Activated CD4-positive, alpha-beta T cell treated with anti-CD3 and anti-CD28 coated beads, Interleukin-2, amount 10 ng/mL, durations not matched to agents 7 days and 5 days (primary cell): ENCODE results near the gene RGN. TPM values are rescaled to one million over a fixed set of nuclear protein-coding genes. Genes with fewer than 3 reads are reported as not detected.

Source experiments
- CTCF ChIA-PET: fragments of 350-600 bp; sonication (Branson Sonifier 250); formaldehyde crosslinking; loops from one replicate; lab custom pipeline; 2021; ENCODE audit warnings: antibody characterized with exemption; lab: Charles Lee
- POLR2A ChIA-PET: fragments of 350-600 bp; sonication (Branson Sonifier 250); formaldehyde crosslinking; loops from one replicate; lab custom pipeline; 2021; ENCODE audit warnings: antibody characterized with exemption; lab: Charles Lee
- DNase-seq: peaks from one replicate; pipeline ENCODE4 v3.0.0-alpha.2; 2020
- H3K27ac Mint-ChIP-seq: one replicate; pipeline ENCODE4 v1.8.0; 2021; ENCODE audit warnings: mild to moderate bottlenecking, moderate library complexity, mixed read lengths
- H3K27me3 Mint-ChIP-seq: one replicate; pipeline ENCODE4 v1.8.0; 2021; ENCODE audit warnings: mixed read lengths
- H3K36me3 Mint-ChIP-seq: one replicate; pipeline ENCODE4 v1.8.0; 2021; ENCODE audit warnings: low read depth, mixed read lengths
- H3K4me1 Mint-ChIP-seq: one replicate; pipeline ENCODE4 v1.8.0; 2021; ENCODE audit warnings: mixed read lengths
- H3K4me3 Mint-ChIP-seq: one replicate; pipeline ENCODE4 v1.8.0; 2021; ENCODE audit warnings: mild to moderate bottlenecking, moderate library complexity, mixed read lengths
- H3K9me3 Mint-ChIP-seq: one replicate; pipeline ENCODE4 v1.8.0; 2021; ENCODE audit warnings: mixed read lengths
- total RNA-seq, 2 experiments: library from RNA; stranded (reverse); gene quantifications; one replicate each; pipeline ENCODE4 v1.2.3, GENCODE V29; 2021

RGN gene
- total RNA-seq, result not detected

- POLR2A ChIA-PET, result no interaction called here
- DNase-seq, result no peak
- no peaks in the 10 kb centered on the region for H3K4me1 Mint-ChIP-seq
- CTCF ChIA-PET, result no interaction called here
- H3K36me3 Mint-ChIP-seq, result no peaks in the 10 kb centered on the region
- H3K27ac Mint-ChIP-seq, result no peak within 1 kb of the TSS
- H3K4me3 Mint-ChIP-seq, result no peak within 1 kb of the TSS
- H3K27me3 Mint-ChIP-seq, result no peaks in the 10 kb centered on the region
- no peaks in the 10 kb centered on the region for H3K9me3 Mint-ChIP-seq
Observed at GRCh38 chrX:47078129-47079043, at the start of gene RGN. TSS of gene RGN (plus strand) at chrX:47078443. CDS start at chrX:47081145, 2,702 bp downstream.

GRCh38 chrX:47030339-47030738 is 47.9 kb upstream of the RGN start:
- no peaks in the 10 kb centered on the region for H3K4me1 Mint-ChIP-seq
- no peaks in the 10 kb centered on the region for H3K9me3 Mint-ChIP-seq
- H3K27ac Mint-ChIP-seq, result no peak overlapping the region
- no peaks in the 10 kb centered on the region for H3K27me3 Mint-ChIP-seq
- H3K36me3 Mint-ChIP-seq, result no peaks in the 10 kb centered on the region
- H3K4me3 Mint-ChIP-seq, result no peak overlapping the region
- POLR2A ChIA-PET, result no interaction called here
- DNase-seq, result peak; percentile 41
- CTCF ChIA-PET, result interaction anchor here (1.0 to 1.2 kb wide), 2 partner anchors 13 to 43 kb away, joined by 3 to 5 read pairs; no protein-coding TSS in a partner anchor

- CTCF ChIA-PET, result no interaction called here
Observed at GRCh38 chrX:47047989-47048388, 30.3 kb upstream of the RGN start.

GRCh38 chrX:47059142-47059874 is 18.9 kb upstream of the RGN start:
- POLR2A ChIA-PET, result no interaction called here

More at GRCh38 chrX:47047989-47048388, 30.3 kb upstream of the RGN start:
- DNase-seq, result no peak
- Mint-ChIP-seq H3K9me3 (peaks cover 3% of the 10 kb centered on the region), H3K4me1 (no peaks in the 10 kb centered on the region), H3K4me3 (no peak overlapping the region), H3K27me3 (peaks cover 1% of the 10 kb centered on the region), H3K36me3 (no peaks in the 10 kb centered on the region), H3K27ac (no peak overlapping the region)
- POLR2A ChIA-PET, result no interaction called here

GRCh38 chrX:47060708-47061107 is 17.5 kb upstream of the RGN start:
- ChIA-PET CTCF (interaction anchor here (0.7 kb wide), 1 partner anchor 19 kb away, joined by 4 read pairs; no protein-coding TSS in a partner anchor), POLR2A (no interaction called here)
- Mint-ChIP-seq H3K36me3 (no peaks in the 10 kb centered on the region), H3K27ac (no peak overlapping the region), H3K4me3 (no peak overlapping the region), H3K4me1 (no peaks in the 10 kb centered on the region), H3K27me3 (peaks cover 4% of the 10 kb centered on the region), H3K9me3 (no peaks in the 10 kb centered on the region)
- DNase-seq, result no peak

More at GRCh38 chrX:47059142-47059874, 18.9 kb upstream of the RGN start:
- Mint-ChIP-seq H3K27me3 (peaks cover 4% of the 10 kb centered on the region), H3K9me3 (no peaks in the 10 kb centered on the region), H3K36me3 (no peaks in the 10 kb centered on the region), H3K4me3 (no peak overlapping the region), H3K4me1 (no peaks in the 10 kb centered on the region), H3K27ac (no peak overlapping the region)
- DNase-seq, result no peak
- CTCF ChIA-PET, result interaction anchor here (0.7 to 1.6 kb wide), 3 partner anchors 15 to 313 kb away, joined by 3 to 4 read pairs (median 3); no protein-coding TSS in a partner anchor

- Mint-ChIP-seq H3K27me3 (peaks cover 4% of the 10 kb centered on the region), H3K4me1 (no peaks in the 10 kb centered on the region), H3K36me3 (no peaks in the 10 kb centered on the region), H3K27ac (no peak overlapping the region), H3K9me3 (no peaks in the 10 kb centered on the region), H3K4me3 (no peak overlapping the region)
- POLR2A ChIA-PET, result no interaction called here
- CTCF ChIA-PET, result no interaction called here
- DNase-seq, result no peak
Observed at GRCh38 chrX:47061238-47061919, 16.9 kb upstream of the RGN start.

GRCh38 chrX:47063179-47063578 is 15.1 kb upstream of the RGN start:
- CTCF ChIA-PET, result interaction anchor here (1.1 kb wide), 1 partner anchor 63 kb away, joined by 3 read pairs; no protein-coding TSS in a partner anchor
- H3K27ac Mint-ChIP-seq, result no peak overlapping the region
- no peaks in the 10 kb centered on the region for H3K9me3 Mint-ChIP-seq
- H3K27me3 Mint-ChIP-seq, result peaks cover 4% of the 10 kb centered on the region
- no peak for DNase-seq
- H3K36me3 Mint-ChIP-seq, result no peaks in the 10 kb centered on the region
- POLR2A ChIA-PET, result no interaction called here
- no peak overlapping the region for H3K4me3 Mint-ChIP-seq
- no peaks in the 10 kb centered on the region for H3K4me1 Mint-ChIP-seq

GRCh38 chrX:47068214-47068613 is 10.0 kb upstream of the RGN start:
- Mint-ChIP-seq H3K27ac (no peak overlapping the region), H3K4me3 (no peak overlapping the region), H3K36me3 (no peaks in the 10 kb centered on the region), H3K4me1 (no peaks in the 10 kb centered on the region), H3K9me3 (no peaks in the 10 kb centered on the region), H3K27me3 (no peaks in the 10 kb centered on the region)
- ChIA-PET CTCF (no interaction called here), POLR2A (interaction anchor here (0.6 kb wide), 1 partner anchor 64 kb away, joined by 3 read pairs; no protein-coding TSS in a partner anchor)
- no peak for DNase-seq

- POLR2A ChIA-PET, result no interaction called here
- no peaks in the 10 kb centered on the region for H3K4me1 Mint-ChIP-seq
- no peak for DNase-seq
- no peak overlapping the region for H3K4me3 Mint-ChIP-seq
- no peak overlapping the region for H3K27ac Mint-ChIP-seq
- no peaks in the 10 kb centered on the region for H3K9me3 Mint-ChIP-seq
- H3K36me3 Mint-ChIP-seq, result no peaks in the 10 kb centered on the region
- no peaks in the 10 kb centered on the region for H3K27me3 Mint-ChIP-seq
- CTCF ChIA-PET, result no interaction called here
Observed at GRCh38 chrX:47068720-47069119, 9.5 kb upstream of the RGN start.

GRCh38 chrX:47080215-47080914 is 2.1 kb downstream of the RGN start:
- CTCF ChIA-PET, result interaction anchor here (0.6 kb wide), 1 partner anchor 20 kb away, joined by 4 read pairs; no protein-coding TSS in a partner anchor
- no peaks in the 10 kb centered on the region for H3K4me1 Mint-ChIP-seq
- no peaks in the 10 kb centered on the region for H3K9me3 Mint-ChIP-seq

GRCh38 chrX:47080915-47081236 is 2.6 kb downstream of the RGN start:
- Mint-ChIP-seq H3K36me3 (no peaks in the 10 kb centered on the region), H3K27me3 (no peaks in the 10 kb centered on the region), H3K4me1 (no peaks in the 10 kb centered on the region), H3K9me3 (no peaks in the 10 kb centered on the region), H3K4me3 (no peak overlapping the region), H3K27ac (no peak overlapping the region)
- DNase-seq, result no peak
- ChIA-PET CTCF (interaction anchor here (0.7 to 1.7 kb wide), 2 partner anchors 11 to 35 kb away, joined by 3 read pairs; no protein-coding TSS in a partner anchor), POLR2A (no interaction called here)

More at GRCh38 chrX:47080215-47080914, 2.1 kb downstream of the RGN start:
- Mint-ChIP-seq H3K27ac (no peak overlapping the region), H3K4me3 (no peak overlapping the region), H3K36me3 (no peaks in the 10 kb centered on the region), H3K27me3 (no peaks in the 10 kb centered on the region)
- no peak for DNase-seq
- POLR2A ChIA-PET, result no interaction called here
